Measurements from ENCODE around the gene NUP98. TPM values are rescaled to one million over a fixed set of nuclear protein-coding genes. Genes with fewer than 3 reads are reported as not detected.

The NUP98 gene
- polyA plus RNA-seq, 2 of the 4 experiments (the other 2 are of a cell fraction): 54.2 to 121 TPM

GRCh38 chr11:3837793-3838192 is 40.4 kb upstream of the NUP98 start:
- no peak for DNase-seq (ENCODE audit: low read depth in 1 of 2, low spot score in 1 of 2)
- POLR2A ChIA-PET: no interaction called here
- ATAC-seq: no peak
- H3K4me2 ChIP-seq: 0 out of 3 replicates have a peak overlapping the region, but pooled peaks have one; percentile 84
- H3K4me1 ChIP-seq: peaks cover 45% of the 10 kb centered on the region
- CTCF ChIA-PET: interaction anchor here (0.8 to 27.8 kb wide), 4 partner anchors 9 to 232 kb away, joined by 3 to 919 read pairs (median 12); partner anchors contain the start of genes PGAP2 and STIM1
- no peak for FAIRE-seq
- 94% methylated on average over 1 of the region's 1 CpG for WGBS (ENCODE audit: missing lambda C conversion rate)
- TF ChIP-seq ZFP36 (IDR thresholded peaks at IDR 0.05; ENCODE audit: borderline replicate concordance, partially characterized antibody): no peak
- TF ChIP-seq RAD21 (conservative IDR thresholded peaks at IDR 0.05 in 1 of 2, IDR thresholded peaks at IDR 0.05 in 1 of 2): no peak
- no peak for TF ChIP-seq CTCF (IDR thresholded peaks at IDR 0.05)
- TF ChIP-seq NR3C1 (IDR thresholded peaks at IDR 0.05): no peak
- TF ChIP-seq ELK1 (IDR thresholded peaks at IDR 0.05; ENCODE audit: low read depth, low read length): no peak
- no peak for TF ChIP-seq NPAS2 (CRISPR knock-in tag; IDR thresholded peaks at IDR 0.05; ENCODE audit: borderline replicate concordance)
- TF ChIP-seq ZC3H11A (IDR thresholded peaks at IDR 0.05): no peak
- no peak for TF ChIP-seq HOXB5 (CRISPR knock-in tag; IDR thresholded peaks at IDR 0.05)
- TF ChIP-seq BCL3 (IDR thresholded peaks at IDR 0.05): no peak
- TF ChIP-seq HEYL (CRISPR knock-in tag; IDR thresholded peaks at IDR 0.05): no peak
- TF ChIP-seq HDAC2 (IDR thresholded peaks at IDR 0.05): no peak
- no peak for TF ChIP-seq NFE2L2 (conservative IDR thresholded peaks at IDR 0.05; ENCODE audit: low read length)
- TF ChIP-seq TP53 (CRISPR knock-in tag; IDR thresholded peaks at IDR 0.05): no peak
- no peak for TF ChIP-seq TFCP2L1 (CRISPR knock-in tag; IDR thresholded peaks at IDR 0.05)
- no peak for TF ChIP-seq GATA3 (IDR thresholded peaks at IDR 0.05; ENCODE audit: borderline replicate concordance)
- TF ChIP-seq CHD4 (IDR thresholded peaks at IDR 0.05; ENCODE audit: borderline replicate concordance): no peak
- no peaks in the 10 kb centered on the region for H3K9me3 ChIP-seq
- no peak overlapping the region for H3K4me3 ChIP-seq
- no peak overlapping the region for H3K27ac ChIP-seq

- CTCF ChIA-PET: interaction anchor here (0.6 to 27.8 kb wide), 7 partner anchors 10 to 233 kb away, joined by 3 to 919 read pairs (median 5); partner anchors contain the start of genes PGAP2 and STIM1
- Histone ChIP-seq H3K27ac (no peak overlapping the region), H3K4me3 (no peak overlapping the region), H3K9me3 (no peaks in the 10 kb centered on the region), H3K4me2 (no peak overlapping the region), H3K4me1 (peaks cover 41% of the 10 kb centered on the region)
- FAIRE-seq (no peak), ATAC-seq (no peak), DNase-seq (ENCODE audit: low read depth in 1 of 2, low spot score in 1 of 2) (no peak)
- 85% methylated on average over 5 of the region's 5 CpGs for WGBS (ENCODE audit: missing lambda C conversion rate)
- POLR2A ChIA-PET: interaction anchor here (0.6 kb wide), 1 partner anchor 499 kb away, joined by 3 read pairs; no protein-coding TSS in a partner anchor
- TF ChIP-seq FOXS1 (CRISPR knock-in tag; IDR thresholded peaks at IDR 0.05): no peak
- no peak for TF ChIP-seq EHF (CRISPR knock-in tag; IDR thresholded peaks at IDR 0.05)
- TF ChIP-seq HOXB13 (CRISPR knock-in tag; IDR thresholded peaks at IDR 0.05; ENCODE audit: low read depth): no peak
- no peak for TF ChIP-seq ATOH8 (CRISPR knock-in tag; IDR thresholded peaks at IDR 0.05; ENCODE audit: low read depth)
- TF ChIP-seq ELK1 (IDR thresholded peaks at IDR 0.05; ENCODE audit: low read depth, low read length): no peak
- TF ChIP-seq POLR2AphosphoS2 (conservative IDR thresholded peaks at IDR 0.05; ENCODE audit: low read length): no peak
- no peak for TF ChIP-seq CHD4 (IDR thresholded peaks at IDR 0.05; ENCODE audit: borderline replicate concordance)
- TF ChIP-seq SMC3 (IDR thresholded peaks at IDR 0.05): no peak
- no peak for TF ChIP-seq SREBF2 (IDR thresholded peaks at IDR 0.05)
- TF ChIP-seq RNF2 (IDR thresholded peaks at IDR 0.05; ENCODE audit: borderline replicate concordance, low read depth): no peak
- TF ChIP-seq ESRRA (IDR thresholded peaks at IDR 0.05; ENCODE audit: borderline replicate concordance, low read length): no peak
- TF ChIP-seq HOXB5 (CRISPR knock-in tag; IDR thresholded peaks at IDR 0.05): no peak
- TF ChIP-seq CEBPB (IDR thresholded peaks at IDR 0.05): no peak
- no peak for TF ChIP-seq POLR2A (IDR thresholded peaks at IDR 0.05; ENCODE audit: low read length)
- TF ChIP-seq NPAS2 (CRISPR knock-in tag; IDR thresholded peaks at IDR 0.05; ENCODE audit: borderline replicate concordance): no peak
- TF ChIP-seq KDM5A (IDR thresholded peaks at IDR 0.05): no peak
- TF ChIP-seq EP300 (IDR thresholded peaks at IDR 0.05): no peak
Observed at GRCh38 chr11:3836903-3837302, 39.5 kb upstream of the NUP98 start.

All from A549 (cell line).